ENCODE results near the gene DPM3. TPM values are rescaled to one million over a fixed set of nuclear protein-coding genes. Genes with fewer than 3 reads are reported as not detected.

Gene DPM3
- total and polyA plus RNA-seq, 2 donors (not counting 3 experiments of a cell fraction or from before 2014, with no cell fraction given): 69.6 to 258 TPM

DNA sequence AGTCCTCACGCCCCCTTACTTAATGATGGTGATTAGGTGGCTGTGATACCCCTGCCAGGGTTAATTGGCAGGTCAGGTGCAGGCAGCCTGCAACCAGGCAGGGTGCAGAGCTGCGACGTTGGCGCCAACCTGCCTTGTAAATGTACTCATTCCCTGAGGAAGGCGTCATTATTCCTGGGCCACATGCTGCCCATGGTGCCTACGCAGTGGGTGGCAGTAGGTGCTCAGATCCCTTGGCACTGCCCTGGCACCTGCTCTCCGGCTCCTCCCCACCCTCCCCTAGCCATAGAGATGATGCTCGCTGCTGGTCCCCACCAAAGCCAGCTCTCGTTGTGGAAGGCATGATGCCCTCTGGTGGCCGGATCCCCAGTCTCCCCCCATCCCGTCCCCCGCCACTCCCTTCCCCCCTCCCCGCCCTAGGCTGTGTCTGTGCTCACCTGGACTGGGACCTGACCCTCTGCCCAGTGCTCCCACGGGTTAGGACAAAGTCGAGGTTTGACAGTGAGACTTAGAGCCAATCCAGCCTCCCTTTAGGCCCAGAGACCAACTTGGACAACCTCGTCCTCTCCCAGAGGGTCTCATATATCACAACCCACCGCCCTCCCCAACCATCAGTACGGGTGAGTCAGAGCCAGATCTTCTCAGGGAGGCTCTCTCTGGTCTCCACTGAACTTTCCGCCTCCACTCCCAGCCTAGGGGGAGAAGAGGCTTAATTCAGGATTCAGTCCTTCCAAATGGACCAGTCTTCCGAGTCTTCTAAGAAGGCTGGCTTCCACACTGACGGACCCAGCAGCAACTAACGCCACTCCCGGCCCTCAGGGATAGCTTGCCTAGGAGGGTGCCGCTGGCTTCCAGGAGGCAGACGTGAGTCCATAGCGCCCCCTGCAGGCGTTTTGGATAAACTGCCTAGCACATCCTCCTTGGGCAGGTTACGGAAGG, 27.1 kb upstream of the DPM3 start:
- H3K27me3 ChIP-seq (ENCODE audit: control insufficient read depth in 2 of 2, insufficient read depth in 2 of 2, low read length in 2 of 2): no peaks in the 10 kb centered on the region
- ChIA-PET CTCF (interaction anchor here (0.6 to 8.3 kb wide), 35 partner anchors 9 to 608 kb away, joined by 3 to 673 read pairs (median 6); partner anchors contain the start of genes DPM3, EFNA1, EFNA3 and LENEP), POLR2A (interaction anchor here (0.8 to 1.7 kb wide), 3 partner anchors 33 to 76 kb away, joined by 4 to 5 read pairs (median 4); no protein-coding TSS in a partner anchor)
- TF ChIP-seq MYC (IDR thresholded peaks at IDR 0.05; ENCODE audit: low read depth, low read length) (no peak), POLR2AphosphoS5 (IDR thresholded peaks at IDR 0.05; ENCODE audit: insufficient read depth, low read depth, low read length) (no peak), MAX (IDR thresholded peaks at IDR 0.05; ENCODE audit: insufficient read depth, insufficient read length) (no peak)
- TF ChIP-seq, protein P1, sequence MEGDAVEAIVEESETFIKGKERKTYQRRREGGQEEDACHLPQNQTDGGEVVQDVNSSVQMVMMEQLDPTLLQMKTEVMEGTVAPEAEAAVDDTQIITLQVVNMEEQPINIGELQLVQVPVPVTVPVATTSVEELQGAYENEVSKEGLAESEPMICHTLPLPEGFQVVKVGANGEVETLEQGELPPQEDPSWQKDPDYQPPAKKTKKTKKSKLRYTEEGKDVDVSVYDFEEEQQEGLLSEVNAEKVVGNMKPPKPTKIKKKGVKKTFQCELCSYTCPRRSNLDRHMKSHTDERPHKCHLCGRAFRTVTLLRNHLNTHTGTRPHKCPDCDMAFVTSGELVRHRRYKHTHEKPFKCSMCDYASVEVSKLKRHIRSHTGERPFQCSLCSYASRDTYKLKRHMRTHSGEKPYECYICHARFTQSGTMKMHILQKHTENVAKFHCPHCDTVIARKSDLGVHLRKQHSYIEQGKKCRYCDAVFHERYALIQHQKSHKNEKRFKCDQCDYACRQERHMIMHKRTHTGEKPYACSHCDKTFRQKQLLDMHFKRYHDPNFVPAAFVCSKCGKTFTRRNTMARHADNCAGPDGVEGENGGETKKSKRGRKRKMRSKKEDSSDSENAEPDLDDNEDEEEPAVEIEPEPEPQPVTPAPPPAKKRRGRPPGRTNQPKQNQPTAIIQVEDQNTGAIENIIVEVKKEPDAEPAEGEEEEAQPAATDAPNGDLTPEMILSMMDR (IDR thresholded peaks at IDR 0.05; ENCODE audit: extremely low read depth in 1 of 2, insufficient read depth in 1 of 2, low read depth in 1 of 2, low read length in 2 of 2): peak; percentile 88 to 90
- dilution Hi-C loops (cut with MboI; ENCODE audit: extremely low pct_ligation_motif_present, low sequenced_read_pairs): no loop called here
- no TSS peak for BruUV-seq (replicated peaks)
- H4K20me1 ChIP-seq (replicated peaks; ENCODE audit: control insufficient read depth, extremely low read depth, insufficient read depth, low read length): no peaks in the 10 kb centered on the region
- H3K9me1 ChIP-seq (replicated peaks; ENCODE audit: control insufficient read depth, extremely low read depth, insufficient read depth, low read length): no peaks in the 10 kb centered on the region
- peak; percentile 91 for DNase-seq (ENCODE audit: low read depth, low spot score)
- H2AFZ ChIP-seq (ENCODE audit: low read depth, low read length): peak overlapping the region; percentile 53
- intact Hi-C loops (cut with micrococcal nuclease): loop anchor here (1.0 kb wide), 5 partner anchors 27 to 122 kb away; partner anchors contain the start of genes DPM3, EFNA1 and SLC50A1
- no peak overlapping the region for H3K4me2 ChIP-seq (ENCODE audit: insufficient read depth, low read length)
- H3K36me3 ChIP-seq (ENCODE audit: control insufficient read depth in 2 of 2, extremely low read depth in 1 of 2, insufficient read depth in 2 of 2, low read length in 2 of 2): peaks cover 3 to 9% of the 10 kb centered on the region in 2 experiments
- H3K79me2 ChIP-seq (ENCODE audit: control insufficient read depth, insufficient read depth, low read length): peaks cover 10% of the 10 kb centered on the region
- H3K4me1 ChIP-seq (ENCODE audit: control insufficient read depth, extremely low read depth, insufficient read depth, low read length): peaks cover 22% of the 10 kb centered on the region
- peak overlapping the region in 1 of 3 experiments; percentile 9 for H3K4me3 ChIP-seq (replicated peaks in 1 of 3; ENCODE audit: insufficient read depth in 1 of 3, low read depth in 1 of 3, low read length in 3 of 3)
- H3K9ac ChIP-seq (replicated peaks; ENCODE audit: extremely low read depth, insufficient read depth, low read length): no peak overlapping the region
- peak; percentile 98 for FAIRE-seq
- peak overlapping the region; percentile 45 for H3K27ac ChIP-seq (ENCODE audit: insufficient read depth, low read depth, low read length)
- no peaks in the 10 kb centered on the region for H3K9me3 ChIP-seq (replicated peaks; ENCODE audit: control insufficient read depth, insufficient read depth, low read length)

All from endothelial cell of umbilical vein (primary cell).